ENCODE measurements around the gene EMX1. TPM values are rescaled to one million over a fixed set of nuclear protein-coding genes. Genes with fewer than 3 reads are reported as not detected.

EMX1 gene
- total and polyA plus RNA-seq, 9 donors, result 0.20 to 1.1 (median 0.28) TPM; not detected in 5

DNA sequence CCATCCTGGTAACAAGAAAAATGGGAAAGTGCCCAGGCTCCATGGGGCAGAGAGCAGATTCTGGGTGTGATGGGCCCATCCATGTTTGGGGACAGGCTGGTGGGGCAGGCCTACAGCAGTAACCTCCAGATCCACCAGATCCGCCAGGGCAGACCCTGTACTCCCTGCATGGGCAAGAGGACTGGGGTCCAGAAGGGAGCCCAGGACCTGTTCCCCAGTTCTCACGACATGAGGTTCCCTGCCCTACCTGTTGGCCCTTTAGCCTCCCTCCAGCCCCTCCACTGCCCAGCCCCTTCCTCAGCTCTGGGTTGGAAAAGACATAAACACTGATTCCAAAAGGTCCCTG is 38.7 kb downstream of the EMX1 start:
- Histone ChIP-seq H3K27me3 (no peaks in the 10 kb centered on the region), H3K27ac (no peak overlapping the region), H3K4me1 (ENCODE audit: insufficient read depth) (no peaks in the 10 kb centered on the region), H3K36me3 (no peaks in the 10 kb centered on the region), H3K4me3 (no peak overlapping the region), H3K9me3 (no peaks in the 10 kb centered on the region)
- intact Hi-C loops (cut with DNase I), result no loop called here
- 85 to 100% (median 94%) methylated on average over 1 to 2 of the region's 2 CpGs for WGBS, 3 donors
- DNase-seq, result no peak
- TF ChIP-seq EP300 (IDR thresholded peaks at IDR 0.05) (no peak), POLR2A (IDR thresholded peaks at IDR 0.05) (no peak)
- TF ChIP-seq, protein P1, sequence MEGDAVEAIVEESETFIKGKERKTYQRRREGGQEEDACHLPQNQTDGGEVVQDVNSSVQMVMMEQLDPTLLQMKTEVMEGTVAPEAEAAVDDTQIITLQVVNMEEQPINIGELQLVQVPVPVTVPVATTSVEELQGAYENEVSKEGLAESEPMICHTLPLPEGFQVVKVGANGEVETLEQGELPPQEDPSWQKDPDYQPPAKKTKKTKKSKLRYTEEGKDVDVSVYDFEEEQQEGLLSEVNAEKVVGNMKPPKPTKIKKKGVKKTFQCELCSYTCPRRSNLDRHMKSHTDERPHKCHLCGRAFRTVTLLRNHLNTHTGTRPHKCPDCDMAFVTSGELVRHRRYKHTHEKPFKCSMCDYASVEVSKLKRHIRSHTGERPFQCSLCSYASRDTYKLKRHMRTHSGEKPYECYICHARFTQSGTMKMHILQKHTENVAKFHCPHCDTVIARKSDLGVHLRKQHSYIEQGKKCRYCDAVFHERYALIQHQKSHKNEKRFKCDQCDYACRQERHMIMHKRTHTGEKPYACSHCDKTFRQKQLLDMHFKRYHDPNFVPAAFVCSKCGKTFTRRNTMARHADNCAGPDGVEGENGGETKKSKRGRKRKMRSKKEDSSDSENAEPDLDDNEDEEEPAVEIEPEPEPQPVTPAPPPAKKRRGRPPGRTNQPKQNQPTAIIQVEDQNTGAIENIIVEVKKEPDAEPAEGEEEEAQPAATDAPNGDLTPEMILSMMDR (IDR thresholded peaks at IDR 0.05), result no peak

DNA sequence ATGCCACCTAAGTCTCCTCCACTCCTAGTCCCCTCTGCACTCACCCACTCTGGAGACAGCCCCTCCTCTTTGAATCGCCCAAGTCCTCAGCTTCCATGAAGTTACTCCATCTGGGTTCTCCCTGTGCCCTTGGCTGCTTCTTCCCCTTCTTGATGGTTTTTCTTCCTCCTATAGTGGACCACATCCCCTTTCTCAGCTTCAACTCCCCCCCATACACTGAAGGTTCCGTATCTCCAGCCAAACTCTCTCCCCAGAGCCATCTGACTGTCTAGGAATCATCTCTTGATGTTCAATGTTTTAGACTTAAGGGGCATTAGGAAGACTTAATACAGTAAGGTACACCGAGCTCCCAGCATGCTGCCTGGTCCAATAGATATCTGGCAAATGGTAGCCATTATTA is 39.6 kb downstream of the EMX1 start:
- TF ChIP-seq EP300 (IDR thresholded peaks at IDR 0.05) (no peak), POLR2A (IDR thresholded peaks at IDR 0.05) (no peak)
- TF ChIP-seq, protein P1 (IDR thresholded peaks at IDR 0.05), result no peak
- intact Hi-C loops (cut with DNase I), result no loop called here
- no peaks in the 10 kb centered on the region for H3K27me3 ChIP-seq
- no peak for DNase-seq
- H3K36me3 ChIP-seq, result no peaks in the 10 kb centered on the region
- H3K27ac ChIP-seq, result no peak overlapping the region
- H3K4me1 ChIP-seq (ENCODE audit: insufficient read depth), result no peaks in the 10 kb centered on the region
- no peak overlapping the region for H3K4me3 ChIP-seq
- H3K9me3 ChIP-seq, result no peaks in the 10 kb centered on the region
- WGBS, 3 donors, result 93 to 98% (median 95%) methylated on average over 3 of the region's 3 CpGs

DNA sequence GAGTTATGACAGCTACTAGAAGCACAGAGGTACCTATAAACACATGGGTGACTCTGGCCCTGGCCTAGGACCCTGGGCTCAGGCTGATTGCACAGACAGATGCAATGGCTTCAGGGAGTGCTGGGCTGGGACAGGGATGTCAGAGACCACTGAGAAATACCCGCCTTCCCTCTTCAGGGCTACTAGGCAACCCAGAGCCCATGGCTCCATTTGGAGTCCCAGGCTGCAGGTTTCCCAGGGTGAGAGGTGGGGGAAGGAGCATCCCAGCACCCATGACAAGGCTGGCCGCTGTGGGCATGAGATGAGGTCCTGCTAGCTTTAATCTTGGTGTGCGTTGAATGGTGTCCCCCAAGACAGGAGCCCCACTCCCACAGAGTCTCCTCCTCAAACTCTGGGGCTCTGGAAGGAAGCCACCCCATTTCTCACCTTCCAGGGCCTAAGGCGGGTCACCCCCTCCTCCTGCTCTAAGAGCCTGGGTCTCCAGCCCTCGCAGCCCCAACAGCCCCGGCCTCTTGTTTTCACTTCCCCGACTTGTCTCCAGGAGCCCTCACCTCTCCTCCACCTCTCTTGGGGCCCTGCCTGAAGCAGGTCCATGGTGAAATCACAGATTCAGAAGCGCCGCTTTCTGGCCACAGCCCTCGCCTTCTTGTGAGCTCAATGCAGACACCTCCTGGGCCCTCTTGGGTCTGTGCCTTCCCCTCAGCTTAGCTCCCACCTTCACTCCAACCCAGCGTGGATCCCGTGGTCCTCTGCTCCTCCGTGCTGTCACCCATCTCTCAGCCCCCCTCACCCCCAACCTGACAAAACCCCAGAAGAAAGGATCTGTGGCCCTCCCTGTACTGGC is 41.4 kb downstream of the EMX1 start:
- intact Hi-C loops (cut with DNase I), result no loop called here
- no peak for DNase-seq
- Histone ChIP-seq H3K4me1 (ENCODE audit: insufficient read depth) (no peaks in the 10 kb centered on the region), H3K27me3 (no peaks in the 10 kb centered on the region), H3K27ac (no peak overlapping the region), H3K36me3 (no peaks in the 10 kb centered on the region), H3K9me3 (no peaks in the 10 kb centered on the region), H3K4me3 (no peak overlapping the region)
- WGBS, 3 donors, result 94 to 96% (median 95%) methylated on average over 13 of the region's 13 CpGs
- TF ChIP-seq POLR2A (IDR thresholded peaks at IDR 0.05) (no peak), EP300 (IDR thresholded peaks at IDR 0.05) (no peak)
- TF ChIP-seq, protein P1 (IDR thresholded peaks at IDR 0.05), result no peak

DNA sequence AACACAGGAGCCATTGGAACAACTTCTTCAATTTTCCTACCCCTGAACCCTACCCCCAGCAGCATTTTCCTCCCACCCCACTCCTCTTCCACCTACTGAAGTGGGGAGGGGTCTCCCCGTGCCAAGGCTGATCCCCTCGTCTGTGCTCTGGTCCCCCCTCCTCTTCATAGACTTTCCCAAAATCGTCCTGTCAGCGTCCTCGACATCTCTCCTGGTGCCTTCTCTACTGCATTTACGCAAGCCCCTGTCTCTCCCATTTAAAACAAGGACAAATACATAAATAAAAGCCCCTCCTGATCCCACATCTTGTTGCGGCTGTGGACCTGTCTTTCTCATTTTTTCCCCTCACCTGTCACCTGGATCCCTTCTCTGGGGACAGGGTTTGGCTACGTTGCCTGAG is 42.2 kb downstream of the EMX1 start:
- H3K27ac ChIP-seq, result no peak overlapping the region
- H3K9me3 ChIP-seq, result no peaks in the 10 kb centered on the region
- H3K4me3 ChIP-seq, result no peak overlapping the region
- WGBS, 3 donors, result 93 to 94% (median 94%) methylated on average over 8 of the region's 8 CpGs
- intact Hi-C loops (cut with DNase I), result no loop called here
- no peaks in the 10 kb centered on the region for H3K36me3 ChIP-seq
- DNase-seq, result no peak
- H3K27me3 ChIP-seq, result no peaks in the 10 kb centered on the region
- no peaks in the 10 kb centered on the region for H3K4me1 ChIP-seq (ENCODE audit: insufficient read depth)
- TF ChIP-seq POLR2A (IDR thresholded peaks at IDR 0.05), result no peak
- TF ChIP-seq, protein P1 (IDR thresholded peaks at IDR 0.05), result no peak
- TF ChIP-seq EP300 (IDR thresholded peaks at IDR 0.05), result no peak

Measured in ovary (tissue), 9 donors.